ENCODE results near the gene KIF6.
"Not testable (repeated sequence)": the region's sequence is repeated elsewhere in the genome, so short reads cannot be mapped to it uniquely, and the experiment has no call there.

KIF6 gene

GRCh38 chr6:39707962-39708683 is 17.1 kb downstream of the KIF6 start:
- DNase-seq (ENCODE audit: low read depth) = no peak

DNA sequence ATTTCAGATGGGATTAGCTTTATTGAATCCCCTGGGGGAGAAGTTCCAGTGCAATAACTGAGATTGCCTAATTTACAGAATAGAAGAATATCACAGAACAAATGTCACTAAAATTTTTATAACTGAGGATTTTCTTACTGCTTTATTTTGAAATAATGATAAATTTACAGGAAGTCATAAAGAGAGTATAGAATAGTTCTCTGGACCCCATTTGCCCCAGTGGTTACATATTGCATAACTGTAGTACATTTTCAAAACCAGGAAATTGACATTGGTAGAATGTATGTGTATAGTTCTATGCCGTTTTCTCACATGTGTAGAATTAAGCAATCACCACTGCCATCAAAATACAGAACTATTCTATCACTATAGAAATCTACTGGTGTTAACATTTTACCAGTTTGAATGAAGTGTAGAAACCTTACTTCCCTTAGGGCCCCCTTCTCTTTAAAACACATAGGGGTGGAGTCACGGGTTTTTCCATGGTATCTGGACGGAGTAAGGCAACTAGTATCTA is 18.3 kb downstream of the KIF6 start:
- no peak for DNase-seq (ENCODE audit: low read depth)

- DNase-seq (ENCODE audit: low read depth) = no peak
These were observed 22.9 kb downstream of the KIF6 start for GRCh38 chr6:39702265-39702664.

GRCh38 chr6:39700362-39700761 is 24.8 kb downstream of the KIF6 start:
- no peak for DNase-seq (ENCODE audit: low read depth)

- no peak for DNase-seq (ENCODE audit: low read depth)
These were observed 26.4 kb downstream of the KIF6 start for GRCh38 chr6:39698789-39699188.

GRCh38 chr6:39696986-39697788 is 28.0 kb downstream of the KIF6 start:
- no peak for DNase-seq (ENCODE audit: low read depth)

DNA sequence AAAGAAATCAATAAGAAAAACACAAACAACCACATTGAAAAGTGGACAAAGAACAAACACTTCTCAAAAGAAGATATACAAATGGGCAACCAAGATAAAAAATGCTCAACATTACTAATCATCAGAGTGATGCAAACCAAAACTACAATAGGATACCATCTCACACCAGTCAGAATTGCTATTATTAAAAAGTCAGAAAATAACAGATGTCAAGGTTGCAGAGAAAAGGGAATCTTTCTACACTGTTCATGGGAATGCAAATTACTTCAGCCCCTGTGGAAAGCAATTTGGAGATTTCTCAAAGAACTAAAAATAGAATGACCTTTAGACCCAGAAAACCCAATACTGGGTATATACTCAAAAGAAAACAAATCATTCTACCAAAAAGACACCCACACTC is 29.8 kb downstream of the KIF6 start:
- DNase-seq (ENCODE audit: low read depth) = no peak

DNA sequence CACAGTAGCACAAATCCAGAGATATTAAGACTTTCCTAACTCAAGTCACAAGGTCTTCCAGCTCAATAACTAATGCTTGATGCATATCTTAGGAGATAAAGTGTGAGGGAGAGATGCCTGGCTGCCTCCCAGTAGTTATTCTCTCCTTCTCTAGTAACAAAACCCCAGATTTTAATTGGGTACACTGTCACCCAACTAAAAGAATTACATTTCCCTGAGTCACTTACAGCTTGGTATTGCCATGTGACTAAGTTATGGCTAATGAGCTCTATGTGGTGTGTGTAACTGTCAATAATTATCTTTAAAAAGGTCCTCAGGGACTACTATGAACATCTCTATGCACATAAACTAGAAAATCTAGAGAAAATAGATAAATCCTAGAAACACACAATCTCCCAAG is 32.0 kb downstream of the KIF6 start:
- no peak for DNase-seq (ENCODE audit: low read depth)

DNA sequence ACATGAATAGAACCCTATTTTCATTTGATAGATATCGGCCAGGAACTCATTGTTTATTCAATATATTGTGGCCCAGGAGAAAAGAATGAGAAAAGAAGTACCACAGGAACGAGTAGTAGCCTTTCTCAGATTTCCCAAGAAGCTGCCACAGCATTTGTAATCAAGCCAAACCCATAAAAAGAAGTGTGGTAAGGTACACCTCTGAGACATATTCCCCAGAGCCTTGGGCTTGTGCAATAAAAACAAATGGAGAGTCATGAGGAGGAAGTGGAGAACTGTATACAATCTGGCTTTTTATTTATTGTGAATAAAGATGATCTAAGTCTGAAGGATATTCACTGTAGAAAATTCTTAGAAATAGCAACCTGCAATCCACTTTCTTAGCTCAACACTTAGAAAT is 36.7 kb downstream of the KIF6 start:
- DNase-seq (ENCODE audit: low read depth) = no peak

DNA sequence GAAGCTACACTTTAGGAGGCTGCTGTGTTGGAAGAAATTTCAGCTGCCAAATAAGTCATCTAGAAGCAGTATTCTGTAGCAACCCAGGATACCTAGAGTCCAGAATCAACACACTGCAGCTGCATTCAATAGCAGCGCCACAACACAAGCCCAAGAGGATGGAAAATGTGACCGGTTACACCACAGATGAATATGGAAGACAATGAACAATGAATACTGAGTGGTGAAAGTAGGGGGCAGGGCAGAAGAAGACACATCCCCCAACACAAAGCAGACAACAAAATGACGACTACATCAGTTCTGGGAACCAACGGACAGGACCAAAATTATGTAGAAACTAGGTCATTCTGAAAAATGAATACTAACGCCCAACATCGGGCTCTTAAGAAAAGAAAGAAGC is 38.2 kb downstream of the KIF6 start:
- DNase-seq (ENCODE audit: low read depth) = no peak

DNA sequence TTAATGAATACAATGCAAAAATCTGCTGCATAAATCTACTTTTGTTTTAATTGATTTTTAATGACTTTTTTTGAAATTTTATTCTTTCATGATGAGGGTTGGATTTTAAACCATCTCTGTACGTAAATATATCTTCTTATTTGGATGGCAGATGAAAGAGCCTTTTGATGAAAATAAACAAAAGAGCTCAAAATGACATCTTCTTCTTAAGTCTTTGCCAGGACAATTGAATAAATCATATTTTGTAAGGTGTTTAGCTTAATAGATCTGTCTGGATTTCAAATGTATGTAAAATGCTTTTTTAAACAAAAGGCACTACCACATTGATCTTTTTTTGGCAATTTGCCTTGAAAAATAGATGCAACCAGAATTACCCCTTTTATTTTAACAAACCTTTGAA is 39.3 kb downstream of the KIF6 start:
- DNase-seq (ENCODE audit: low read depth) = no peak

DNA sequence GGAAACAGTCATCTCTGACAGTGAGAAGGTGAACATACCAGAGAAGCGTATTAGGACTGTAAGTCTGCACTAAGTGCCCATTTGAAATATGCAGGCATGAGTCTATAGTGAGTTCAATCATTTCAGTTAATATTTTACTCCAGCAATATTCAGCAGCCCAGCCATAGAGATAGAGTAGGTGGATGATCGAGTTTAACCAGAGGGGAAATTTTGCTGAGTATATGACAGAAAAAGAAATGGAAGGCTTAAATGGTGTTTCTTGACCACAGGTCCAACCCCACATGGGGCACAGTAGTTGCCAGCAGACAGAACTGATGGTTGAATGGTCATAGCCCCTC is 39.8 kb downstream of the KIF6 start:
- no peak for DNase-seq (ENCODE audit: low read depth)

DNA sequence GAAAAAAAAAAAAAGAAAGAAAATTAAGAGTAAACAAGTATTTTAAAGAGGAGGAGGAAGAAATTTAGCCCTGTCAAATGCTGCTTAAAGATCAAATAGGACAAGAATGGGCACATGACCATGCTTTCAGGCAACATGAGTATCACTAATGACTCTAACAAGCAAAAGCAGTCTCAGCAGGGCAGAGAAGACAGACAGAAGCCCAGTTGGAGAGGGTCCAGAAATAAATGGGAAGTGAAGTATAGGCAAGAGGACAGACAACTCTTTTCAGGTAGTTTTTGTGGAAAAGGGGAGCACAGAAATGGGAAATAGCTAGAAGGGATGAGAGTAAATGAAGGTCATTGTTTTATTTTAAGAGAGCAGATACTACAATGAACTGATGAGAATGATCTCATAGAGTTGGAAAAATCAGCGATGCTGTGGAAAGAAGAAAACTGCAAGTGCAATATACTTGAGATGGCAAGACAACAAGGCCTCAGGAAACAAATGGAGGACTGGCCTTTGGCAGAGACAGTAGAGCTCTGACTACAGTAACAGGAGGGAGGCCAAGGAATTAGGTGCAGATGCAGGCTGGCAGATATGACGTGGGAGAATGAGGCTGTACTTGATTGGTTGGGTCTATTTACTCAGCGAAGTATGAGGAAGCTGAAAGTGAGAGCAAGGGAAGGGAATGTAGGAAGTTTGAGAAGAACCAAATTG is 40.3 kb downstream of the KIF6 start:
- no peak for DNase-seq (ENCODE audit: low read depth)

DNA sequence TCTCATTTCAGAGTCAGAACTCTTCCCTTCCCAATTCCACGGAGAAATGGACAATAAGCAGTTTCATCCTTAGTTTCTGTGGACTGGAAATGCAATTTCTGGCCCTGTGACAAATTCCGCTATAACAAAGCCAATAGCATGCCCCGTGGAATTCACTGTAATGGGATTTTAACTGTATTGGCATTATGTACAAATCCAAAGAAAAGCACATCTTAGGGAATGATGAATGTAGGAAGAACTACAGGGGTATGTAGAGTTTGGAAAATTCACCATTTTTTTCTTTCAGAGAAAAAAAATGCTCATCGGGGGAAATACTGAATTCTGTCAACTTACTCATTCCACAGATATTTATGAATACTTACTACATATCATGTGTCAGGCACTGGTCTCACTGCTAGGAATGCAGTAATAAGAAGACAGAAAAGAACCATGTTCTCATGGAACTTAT is 43.5 kb downstream of the KIF6 start:
- no peak for DNase-seq (ENCODE audit: low read depth)

DNA sequence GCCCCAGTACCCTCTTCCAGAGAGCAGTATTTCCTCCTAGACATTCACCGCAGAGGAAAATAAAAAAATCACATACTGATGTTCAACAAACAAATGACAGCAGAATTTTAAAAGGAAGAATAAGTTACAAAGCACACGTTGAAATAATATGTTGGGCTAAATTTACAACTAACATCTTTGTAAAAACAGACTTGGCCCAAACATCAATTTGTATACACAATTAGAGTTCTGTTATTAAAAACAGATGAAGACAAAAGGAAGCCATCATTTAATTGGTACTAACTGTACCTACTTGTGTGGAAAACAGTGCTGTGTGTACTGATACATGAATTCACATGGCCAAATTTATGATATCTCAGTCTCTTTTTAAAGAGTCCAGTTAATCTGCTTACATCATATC is 46.3 kb downstream of the KIF6 start:
- DNase-seq (ENCODE audit: low read depth) = no peak

DNA sequence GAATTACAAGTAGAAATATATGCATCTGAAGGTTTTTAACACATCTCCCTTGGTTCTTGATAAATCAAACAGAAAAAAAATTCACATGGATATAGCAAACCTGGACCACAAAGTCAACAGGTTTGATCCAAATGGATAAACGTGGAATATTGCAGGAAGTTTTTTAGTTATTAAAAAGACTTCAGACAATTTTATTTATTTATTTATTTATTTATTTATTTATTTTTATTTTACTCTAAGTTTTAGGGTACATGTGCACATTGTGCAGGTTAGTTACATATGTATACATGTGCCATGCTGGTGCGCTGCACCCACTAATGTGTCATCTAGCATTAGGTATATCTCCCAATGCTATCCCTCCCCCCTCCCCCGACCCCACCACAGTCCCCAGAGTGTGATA is 47.9 kb downstream of the KIF6 start:
- DNase-seq (ENCODE audit: low read depth) = not testable (repeated sequence)

DNA sequence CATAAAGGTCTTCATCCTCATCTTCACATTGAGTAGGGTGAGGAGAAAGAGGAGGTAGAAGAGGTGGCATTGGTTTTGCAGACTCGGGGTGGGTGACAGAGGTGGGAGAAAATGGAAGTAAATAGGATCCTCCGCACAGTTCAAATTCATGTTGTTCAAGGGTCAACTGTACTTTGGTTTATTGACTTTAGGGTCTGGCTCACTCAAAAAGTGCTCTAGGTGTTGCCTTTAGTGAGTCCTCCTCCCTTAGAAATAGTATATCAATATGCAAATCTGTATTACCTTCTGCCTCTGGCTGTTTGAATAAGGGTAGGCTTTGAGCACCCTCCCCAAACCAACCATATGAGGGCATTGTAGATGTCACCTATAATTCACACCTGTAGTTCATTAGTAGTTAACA is 54.7 kb downstream of the KIF6 start:
- DNase-seq (ENCODE audit: low read depth) = no peak

DNA sequence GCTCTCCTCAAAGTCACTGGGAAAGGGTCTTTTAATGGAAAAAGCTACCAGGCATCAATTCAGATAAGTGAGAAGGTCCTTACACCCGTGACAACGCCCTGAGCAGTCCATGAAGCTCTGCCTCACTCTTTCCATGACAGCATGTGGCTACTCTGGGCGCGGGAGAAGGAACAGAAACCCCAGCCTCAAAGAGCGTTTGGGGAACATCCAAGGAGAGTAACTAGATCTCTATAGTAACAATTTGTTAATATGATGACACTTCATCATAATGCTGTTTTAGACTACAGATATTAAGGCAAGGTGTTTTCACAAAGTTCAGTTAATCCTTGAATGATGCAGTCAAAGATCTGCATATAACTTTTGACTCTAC is 55.2 kb downstream of the KIF6 start:
- DNase-seq (ENCODE audit: low read depth) = no peak

- DNase-seq (ENCODE audit: low read depth) = no peak
These were observed 55.8 kb downstream of the KIF6 start for GRCh38 chr6:39669207-39669972.

DNA sequence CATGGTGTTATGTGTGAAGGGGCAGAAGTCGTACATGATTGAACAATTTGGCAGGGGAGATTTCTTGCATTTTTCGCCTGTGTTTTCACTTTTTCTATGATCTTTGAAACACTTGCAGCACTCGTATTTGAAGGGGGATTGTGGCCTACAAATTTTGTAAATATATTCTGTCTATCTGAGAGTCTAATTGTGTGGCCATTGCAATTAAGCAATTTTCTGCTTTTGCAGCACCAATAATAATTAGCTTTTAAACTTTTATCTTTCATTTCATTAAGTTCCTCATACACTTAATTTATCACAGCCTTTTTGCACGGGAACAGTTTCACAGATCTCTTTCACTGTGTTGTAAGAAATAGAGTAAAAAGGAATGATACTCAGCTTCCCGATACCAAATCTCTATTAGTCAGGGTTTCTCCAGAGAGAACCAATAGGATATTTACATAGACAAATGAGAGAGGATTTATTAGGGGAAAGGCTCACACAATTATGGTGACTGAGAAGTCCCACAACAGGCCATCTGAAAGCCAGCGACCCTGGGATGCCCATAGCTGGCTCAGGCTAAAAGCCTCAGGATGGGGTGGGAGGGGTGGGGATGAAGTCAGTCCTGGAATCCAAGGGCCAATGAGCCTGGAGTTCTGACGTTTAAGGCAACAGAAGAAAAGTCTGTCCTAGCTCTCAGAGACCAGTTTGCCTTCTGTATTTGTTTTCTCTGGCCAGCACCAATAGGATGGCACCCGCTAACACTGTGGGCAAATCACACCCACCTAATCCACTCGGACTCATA is 58.3 kb downstream of the KIF6 start:
- no peak for DNase-seq (ENCODE audit: low read depth)

- DNase-seq (ENCODE audit: low read depth) = no peak
These were observed 59.3 kb downstream of the KIF6 start for GRCh38 chr6:39665861-39666260.

All from T-helper 22 cell (primary cell).